Keratinocyte (primary cell): ENCODE data around the gene PAMR1. TPM values are rescaled to one million over a fixed set of nuclear protein-coding genes. Genes with fewer than 3 reads are reported as not detected.
A peak's percentile ranks its signal among the peaks of the same experiment; 100 is the strongest.

Experiments
- DNase-seq: peaks from one replicate; pipeline ENCODE4 v3.0.0-alpha.2; 2011; ENCODE audit warnings: low read depth, missing footprints, low spot score
- FAIRE-seq: peaks from 2 replicates; lab custom pipeline; 2011; peaks lifted over from hg19 to GRCh38; lab: Jason Lieb, UNC
- H2AFZ ChIP-seq: 2 replicates; pipeline ENCODE4 v1.6.0; 2012; ENCODE audit warnings: low read length, control low read depth, inconsistent platforms; ENCODE audit not compliant: control insufficient read depth
- H3K27ac ChIP-seq: 2 replicates; pipeline ENCODE4 v1.5.1; 2011; ENCODE audit warnings: low read length; ENCODE audit not compliant: control insufficient read depth, insufficient read depth
- H3K27me3 ChIP-seq: 3 replicates; pipeline ENCODE4 v1.6.0; 2011; ENCODE audit warnings: low read length; ENCODE audit not compliant: control insufficient read depth, insufficient read depth; ENCODE audit errors: extremely low read depth
- H3K36me3 ChIP-seq, 2 experiments: 2 replicates in 1 of 2; 3 replicates in 1 of 2; pipeline ENCODE4 v1.5.1; 2011; ENCODE audit warnings: low read length in 2 of 2, mild to moderate bottlenecking in 1 of 2; ENCODE audit not compliant: control insufficient read depth in 2 of 2, insufficient read depth in 2 of 2; ENCODE audit errors: extremely low read depth in 1 of 2
- H3K4me1 ChIP-seq: 3 replicates; pipeline ENCODE4 v1.5.1; 2011; ENCODE audit warnings: low read length; ENCODE audit not compliant: control insufficient read depth, insufficient read depth; ENCODE audit errors: extremely low read depth
- H3K4me2 ChIP-seq: 3 replicates; pipeline ENCODE4 v1.6.0; 2011; ENCODE audit warnings: low read depth, low read length; ENCODE audit not compliant: control insufficient read depth, insufficient read depth; ENCODE audit errors: extremely low read depth
- H3K4me3 ChIP-seq, 3 experiments: fragments of 200-600 bp in 1 of 3; sonication (generic) in 1 of 3; 2 replicates in 2 of 3; 3 replicates in 1 of 3; pipeline ENCODE4 v1.5.1; 2011 to 2016; ENCODE audit warnings: low read length in 3 of 3, mild to moderate bottlenecking in 3 of 3, control low read depth in 2 of 3, inconsistent platforms in 1 of 3, low read depth in 1 of 3, mixed read lengths in 1 of 3, mixed run types in 1 of 3, moderate library complexity in 1 of 3; ENCODE audit not compliant: control insufficient read depth in 2 of 3, insufficient read depth in 2 of 3; ENCODE audit errors: extremely low read depth in 1 of 3
- H3K79me2 ChIP-seq: 2 replicates; pipeline ENCODE4 v1.6.0; 2012; ENCODE audit warnings: low read length; ENCODE audit not compliant: control insufficient read depth, insufficient read depth
- H3K9ac ChIP-seq: 3 replicates; pipeline ENCODE4 v1.6.0; 2011; ENCODE audit warnings: low read length; ENCODE audit not compliant: control insufficient read depth, insufficient read depth; ENCODE audit errors: extremely low read depth
- H3K9me1 ChIP-seq: 3 replicates; pipeline ENCODE4 v1.6.0; 2011; ENCODE audit warnings: low read length; ENCODE audit not compliant: control insufficient read depth, insufficient read depth; ENCODE audit errors: extremely low read depth
- H3K9me3 ChIP-seq: 2 replicates; pipeline ENCODE4 v1.5.1; 2012; ENCODE audit warnings: low read depth, low read length; ENCODE audit not compliant: control insufficient read depth
- H4K20me1 ChIP-seq: 3 replicates; pipeline ENCODE4 v1.6.0; 2011; ENCODE audit warnings: low read length; ENCODE audit not compliant: control insufficient read depth, insufficient read depth; ENCODE audit errors: extremely low read depth
- EZH2 ChIP-seq: IDR thresholded peaks from one replicate; pipeline ENCODE4 v1.6.1; 2012; ENCODE audit warnings: inconsistent platforms, mild to moderate bottlenecking, low read length, moderate library complexity
- dilution Hi-C: fragments of 300-500 bp; cut with MboI; formaldehyde crosslinking; loops from one replicate; pipeline ENCODE4 v1.7.0; 2020; ENCODE audit warnings: low sequenced_read_pairs; ENCODE audit not compliant: extremely low pct_ligation_motif_present
- polyA plus RNA-seq, 5 experiments: library from polyadenylated mRNA; depleted of rRNA in 3 of 5; stranded (reverse) in 3 of 5; stranded (forward) in 1 of 5; unstranded in 1 of 5; fragments of >200 nt; gene quantifications; 1 replicate in 1 of 5; 2 replicates in 3 of 5; 3 replicates in 1 of 5; pipeline versions ENCODE4 v1.2.1 to v1.2.3, GENCODE V29; 2011 to 2012; ENCODE audit warnings: missing spikeins in 2 of 5, low read depth in 1 of 5, low replicate concordance in 1 of 5
- TF ChIP-seq, protein P1 (sequence below), 3 experiments: IDR thresholded peaks in 1 of 3; conservative IDR thresholded peaks in 1 of 3; optimal IDR thresholded peaks in 1 of 3; 2 replicates in 2 of 3; 3 replicates in 1 of 3; pipeline versions ENCODE3 to v1.5.1; 2011; ENCODE audit warnings: low read length in 3 of 3, mild to moderate bottlenecking in 3 of 3, moderate library complexity in 2 of 3, control low read depth in 1 of 3, inconsistent platforms in 1 of 3; ENCODE audit not compliant: insufficient read depth in 2 of 3; ENCODE audit errors: extremely low read depth in 1 of 3

PAMR1 gene
- polyA plus RNA-seq, 1 donor (not counting 4 experiments of a cell fraction or from before 2014, with no cell fraction given), result 4.1 TPM

DNA sequence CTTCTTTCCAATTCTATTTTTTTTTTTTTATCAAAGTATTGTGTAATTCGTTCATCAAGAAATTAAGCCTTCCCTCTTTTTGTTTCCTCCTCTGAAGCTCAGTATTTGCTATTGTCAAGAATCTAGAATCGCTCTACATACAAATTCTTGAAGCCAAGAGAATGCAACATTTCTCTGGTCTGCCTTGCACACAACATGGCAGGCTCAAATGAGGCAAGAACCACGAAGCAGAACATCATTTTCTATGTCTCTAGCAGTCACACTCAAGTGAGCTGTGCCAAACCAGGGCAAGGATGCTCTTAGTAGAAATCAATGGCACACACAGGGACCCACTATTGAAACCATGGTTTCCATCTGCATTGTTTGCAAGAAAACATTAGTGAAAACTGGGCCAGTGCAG lies 59.4 kb downstream of the PAMR1 start:
- no peak for DNase-seq
- no peaks in the 10 kb centered on the region for H3K27me3 ChIP-seq
- no peak overlapping the region for H3K27ac ChIP-seq
- no peaks in the 10 kb centered on the region for H3K36me3 ChIP-seq
- no peaks in the 10 kb centered on the region for H3K79me2 ChIP-seq
- TF ChIP-seq, protein P1, sequence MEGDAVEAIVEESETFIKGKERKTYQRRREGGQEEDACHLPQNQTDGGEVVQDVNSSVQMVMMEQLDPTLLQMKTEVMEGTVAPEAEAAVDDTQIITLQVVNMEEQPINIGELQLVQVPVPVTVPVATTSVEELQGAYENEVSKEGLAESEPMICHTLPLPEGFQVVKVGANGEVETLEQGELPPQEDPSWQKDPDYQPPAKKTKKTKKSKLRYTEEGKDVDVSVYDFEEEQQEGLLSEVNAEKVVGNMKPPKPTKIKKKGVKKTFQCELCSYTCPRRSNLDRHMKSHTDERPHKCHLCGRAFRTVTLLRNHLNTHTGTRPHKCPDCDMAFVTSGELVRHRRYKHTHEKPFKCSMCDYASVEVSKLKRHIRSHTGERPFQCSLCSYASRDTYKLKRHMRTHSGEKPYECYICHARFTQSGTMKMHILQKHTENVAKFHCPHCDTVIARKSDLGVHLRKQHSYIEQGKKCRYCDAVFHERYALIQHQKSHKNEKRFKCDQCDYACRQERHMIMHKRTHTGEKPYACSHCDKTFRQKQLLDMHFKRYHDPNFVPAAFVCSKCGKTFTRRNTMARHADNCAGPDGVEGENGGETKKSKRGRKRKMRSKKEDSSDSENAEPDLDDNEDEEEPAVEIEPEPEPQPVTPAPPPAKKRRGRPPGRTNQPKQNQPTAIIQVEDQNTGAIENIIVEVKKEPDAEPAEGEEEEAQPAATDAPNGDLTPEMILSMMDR (optimal IDR thresholded peaks at IDR 0.05 in 1 of 3, IDR thresholded peaks at IDR 0.05 in 1 of 3, conservative IDR thresholded peaks at IDR 0.05 in 1 of 3; ENCODE audit: extremely low read depth in 1 of 3, insufficient read depth in 2 of 3, low read length in 3 of 3), result no peak
- TF ChIP-seq EZH2, result no peak
- H3K4me3 ChIP-seq, result no peak overlapping the region
- no peaks in the 10 kb centered on the region for H3K4me1 ChIP-seq
- no peak overlapping the region for H3K4me2 ChIP-seq
- dilution Hi-C loops, result no loop called here
- no peak overlapping the region for H3K9ac ChIP-seq
- H3K9me1 ChIP-seq, result no peaks in the 10 kb centered on the region
- H3K9me3 ChIP-seq, result no peaks in the 10 kb centered on the region
- no peak overlapping the region for H2AFZ ChIP-seq
- no peak for FAIRE-seq
- H4K20me1 ChIP-seq, result no peaks in the 10 kb centered on the region

DNA sequence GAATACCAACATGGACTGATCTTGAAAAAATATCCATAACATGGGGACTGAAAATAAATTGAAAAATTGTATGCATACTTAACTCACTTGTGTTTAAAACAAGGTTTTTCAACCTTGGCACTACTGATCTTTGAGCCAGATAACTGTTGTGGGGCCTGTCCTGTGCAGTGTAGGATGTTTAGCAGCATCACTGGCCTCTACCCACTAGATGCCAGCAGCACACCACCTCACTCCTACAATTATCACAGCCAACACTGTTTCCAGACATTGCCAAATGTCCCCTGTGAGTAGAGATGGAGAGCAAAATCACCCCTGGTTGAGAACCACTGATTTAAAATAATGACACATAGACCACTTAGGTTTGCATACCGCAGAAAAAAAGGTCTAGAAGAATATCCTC lies 61.1 kb downstream of the PAMR1 start:
- no peak overlapping the region for H3K9ac ChIP-seq
- H3K9me1 ChIP-seq, result no peaks in the 10 kb centered on the region
- no peak for DNase-seq
- FAIRE-seq, result no peak
- H3K79me2 ChIP-seq, result no peaks in the 10 kb centered on the region
- no peaks in the 10 kb centered on the region for H3K27me3 ChIP-seq
- H3K4me1 ChIP-seq, result no peaks in the 10 kb centered on the region
- no peak for TF ChIP-seq EZH2
- TF ChIP-seq, protein P1 (optimal IDR thresholded peaks at IDR 0.05 in 1 of 3, IDR thresholded peaks at IDR 0.05 in 1 of 3, conservative IDR thresholded peaks at IDR 0.05 in 1 of 3; ENCODE audit: extremely low read depth in 1 of 3, insufficient read depth in 2 of 3, low read length in 3 of 3), result peak; percentile 18 to 73 (median 21)
- no peak overlapping the region for H3K27ac ChIP-seq
- dilution Hi-C loops, result no loop called here
- no peak overlapping the region for H3K4me3 ChIP-seq
- H3K9me3 ChIP-seq, result no peaks in the 10 kb centered on the region
- no peak overlapping the region for H3K4me2 ChIP-seq
- H4K20me1 ChIP-seq, result no peaks in the 10 kb centered on the region
- no peaks in the 10 kb centered on the region for H3K36me3 ChIP-seq
- no peak overlapping the region for H2AFZ ChIP-seq
